ENCODE results near the gene USH2A. TPM values are rescaled to one million over a fixed set of nuclear protein-coding genes. Genes with fewer than 3 reads are reported as not detected.

USH2A gene
- polyA plus RNA-seq, 1 donor = 0.38 TPM

DNA sequence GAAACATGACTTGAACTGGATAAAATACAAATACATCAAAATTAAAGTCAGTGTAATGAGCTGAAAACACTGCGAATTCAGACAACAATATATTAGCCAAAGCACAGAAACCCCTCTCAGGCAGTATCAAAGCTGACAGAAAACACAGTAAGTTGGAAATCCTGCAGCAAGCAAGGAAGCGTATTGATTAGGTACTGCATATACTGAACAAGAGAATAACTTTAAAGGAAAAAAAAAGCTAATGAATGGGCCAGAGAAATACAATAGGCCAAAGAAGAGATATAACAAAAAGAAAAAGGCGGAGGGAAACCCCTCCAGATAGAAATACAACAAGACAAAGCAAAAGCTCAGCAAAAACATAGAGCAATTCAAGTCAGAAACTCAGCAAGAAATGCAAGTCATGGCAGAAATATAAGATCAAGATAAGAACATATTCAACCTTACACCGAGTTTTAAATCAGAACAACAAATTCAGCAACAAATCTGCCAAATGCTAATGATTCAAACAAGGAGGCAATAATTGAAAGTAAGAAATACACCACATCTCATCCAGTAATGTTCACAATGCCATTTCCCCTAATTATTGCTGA lies 299.0 kb downstream of the USH2A start:
- DNase-seq = no peak

DNA sequence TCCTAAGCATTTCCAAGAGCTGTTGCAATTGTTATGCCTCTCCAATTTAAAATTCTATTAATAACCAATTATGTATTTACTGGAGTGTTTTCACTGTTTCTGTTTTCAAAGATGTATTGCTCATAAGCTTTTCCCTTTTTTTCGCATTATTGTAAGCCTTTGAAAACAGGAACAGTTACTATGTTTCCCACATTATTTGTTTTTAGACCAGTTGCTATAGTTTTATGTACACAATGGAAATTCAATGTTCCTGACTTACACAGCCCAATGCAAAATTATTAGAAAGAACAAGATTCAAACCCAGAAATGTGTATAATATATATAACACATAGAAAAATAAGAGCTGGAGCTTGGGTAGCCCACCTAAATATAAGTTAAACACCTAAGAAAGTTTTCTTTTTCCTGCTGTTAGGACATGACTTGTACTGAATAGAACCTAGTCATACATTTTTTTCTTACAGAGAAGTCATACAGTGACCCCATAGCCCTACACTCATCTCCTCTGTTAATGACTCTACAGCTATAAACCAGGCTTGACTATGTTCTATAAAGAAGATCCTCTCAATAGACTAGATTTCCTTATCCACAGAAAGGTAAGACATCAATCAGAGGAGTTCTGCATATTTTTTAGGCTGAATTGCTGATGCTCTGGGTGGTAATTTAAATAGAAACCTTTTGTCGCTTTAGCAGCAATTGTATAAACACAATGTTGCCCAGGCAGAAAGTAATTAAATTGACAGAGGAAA lies 299.6 kb downstream of the USH2A start:
- no peak for DNase-seq

DNA sequence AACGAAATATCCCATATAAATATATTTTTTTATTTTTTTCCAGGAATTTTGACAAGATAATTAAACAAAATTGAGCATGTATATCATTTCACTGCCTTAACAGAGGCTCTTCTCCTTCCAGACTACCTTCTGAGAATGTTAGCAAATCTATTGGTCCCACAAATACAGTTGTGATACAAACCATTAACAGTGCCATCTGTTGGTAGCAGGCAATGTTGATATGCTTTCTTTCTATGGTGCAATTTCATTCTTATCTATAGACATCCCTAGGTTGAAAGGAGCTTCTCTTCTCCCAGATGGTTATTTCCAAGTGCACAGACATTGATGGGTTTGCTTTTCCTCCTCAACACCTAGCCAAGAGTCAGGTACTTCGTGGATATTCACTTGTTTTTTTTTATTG lies 303.6 kb downstream of the USH2A start:
- peak; percentile 18 for DNase-seq

DNA sequence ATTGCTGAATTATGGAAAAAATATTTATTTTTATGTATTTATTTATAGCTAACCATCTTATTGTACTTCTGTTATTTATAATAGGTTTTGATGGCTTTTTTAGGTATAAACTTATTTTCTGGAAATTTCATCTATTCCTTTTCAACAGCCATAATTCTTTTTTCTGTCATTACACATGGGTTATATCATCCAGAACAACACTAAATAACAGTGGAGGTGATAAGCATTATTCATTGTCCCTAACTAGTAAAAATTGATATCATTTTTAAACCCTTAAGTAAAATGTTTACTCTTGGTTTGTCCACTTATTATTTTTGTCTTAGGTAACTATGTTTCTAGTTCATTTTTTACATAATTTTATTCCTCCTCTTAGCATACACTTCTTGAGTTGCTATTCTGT lies 309.1 kb downstream of the USH2A start:
- DNase-seq = no peak

DNA sequence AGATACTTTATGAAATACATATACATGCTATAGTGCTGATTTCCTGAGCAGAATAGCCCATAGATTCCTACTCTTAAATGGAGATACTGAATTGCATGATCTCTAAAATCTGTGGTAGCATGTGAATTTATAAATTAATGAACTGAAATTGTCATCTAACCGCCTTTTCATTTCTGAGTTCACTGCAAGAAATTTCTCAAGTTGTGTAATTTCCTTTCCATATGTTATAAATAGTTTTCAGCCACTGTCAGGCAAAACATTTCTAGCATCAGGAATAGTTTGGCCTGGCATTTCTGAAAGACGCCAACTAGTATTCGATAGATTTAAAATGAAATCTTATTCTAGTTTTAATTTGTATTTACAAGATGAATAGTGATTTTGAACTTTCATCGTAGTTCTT lies 310.1 kb downstream of the USH2A start:
- DNase-seq = no peak

DNA sequence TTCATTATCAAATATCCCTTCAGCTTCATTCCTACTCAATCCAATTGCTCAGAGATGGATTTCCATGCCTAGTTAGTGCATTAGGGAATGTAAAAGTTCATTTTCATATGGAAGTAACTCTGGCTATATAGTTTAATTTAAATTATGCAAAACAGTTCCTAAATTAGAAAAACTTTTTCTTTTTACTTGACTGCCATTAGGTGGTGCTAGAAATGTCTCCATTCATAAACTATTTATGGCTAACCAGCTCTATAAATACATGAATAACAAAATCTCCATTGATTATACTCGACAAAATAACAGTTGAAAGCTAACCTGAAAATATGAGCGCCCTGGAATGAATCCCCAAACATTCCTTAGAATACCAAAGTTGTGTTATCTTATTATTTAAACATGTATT lies 311.4 kb downstream of the USH2A start:
- DNase-seq = no peak

DNA sequence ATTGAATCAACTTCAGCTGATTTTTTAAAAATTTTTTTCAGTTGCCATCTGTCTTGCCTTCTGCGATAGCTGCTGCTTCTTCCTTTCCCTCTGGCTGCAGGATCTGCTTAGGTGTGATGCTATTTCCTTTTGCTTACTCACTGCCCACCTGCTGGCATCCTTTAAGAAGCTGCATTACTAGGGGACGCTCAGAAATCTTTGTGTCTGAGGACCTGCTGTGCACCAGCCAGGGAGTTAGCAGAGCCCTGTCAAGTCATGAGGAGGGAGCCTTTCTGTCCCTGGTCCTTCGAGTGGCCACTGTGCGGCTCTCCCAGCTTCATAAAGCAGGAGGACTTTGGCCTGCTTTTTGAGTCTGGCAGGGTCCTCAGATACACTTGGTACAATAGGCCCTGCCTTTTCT lies 327.8 kb downstream of the USH2A start:
- no peak for DNase-seq

DNA sequence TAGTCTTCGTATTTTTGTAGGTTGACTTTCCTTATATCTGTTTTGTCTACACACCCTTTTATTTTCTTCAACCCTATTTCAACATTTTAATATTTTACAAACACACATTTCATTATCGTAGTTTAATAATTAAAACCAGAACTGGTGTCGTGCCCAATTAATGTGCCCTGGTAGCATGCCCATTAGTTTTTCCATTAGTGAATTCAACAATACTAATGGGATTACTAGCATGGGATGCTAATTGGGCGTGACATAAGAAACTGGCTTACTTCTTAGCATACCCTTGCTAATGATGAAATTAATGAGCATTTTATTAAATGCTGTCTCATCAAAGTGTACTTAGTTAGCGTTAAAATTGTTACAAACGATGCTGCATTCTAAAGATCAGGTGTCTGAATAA lies 332.7 kb downstream of the USH2A start:
- no peak for DNase-seq

DNA sequence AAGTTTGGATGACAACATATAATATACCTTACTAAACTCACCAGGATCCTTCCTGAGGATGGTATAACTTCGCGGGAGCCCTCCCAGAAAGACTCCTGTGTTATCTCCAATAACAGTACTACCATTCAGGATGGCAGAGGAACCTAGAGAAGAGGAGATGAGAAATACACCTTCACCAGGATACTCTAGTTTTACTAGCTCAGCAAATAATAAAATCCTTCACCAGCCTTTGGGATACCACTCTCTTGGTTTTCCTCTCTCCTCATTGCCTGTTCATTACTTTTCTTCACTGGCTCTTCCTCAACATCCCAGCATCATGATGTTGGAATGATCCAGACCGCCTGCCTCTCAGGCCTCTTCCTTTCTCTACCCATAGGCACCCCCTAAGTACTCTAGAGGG lies 336.6 kb downstream of the USH2A start:
- DNase-seq = no peak

DNA sequence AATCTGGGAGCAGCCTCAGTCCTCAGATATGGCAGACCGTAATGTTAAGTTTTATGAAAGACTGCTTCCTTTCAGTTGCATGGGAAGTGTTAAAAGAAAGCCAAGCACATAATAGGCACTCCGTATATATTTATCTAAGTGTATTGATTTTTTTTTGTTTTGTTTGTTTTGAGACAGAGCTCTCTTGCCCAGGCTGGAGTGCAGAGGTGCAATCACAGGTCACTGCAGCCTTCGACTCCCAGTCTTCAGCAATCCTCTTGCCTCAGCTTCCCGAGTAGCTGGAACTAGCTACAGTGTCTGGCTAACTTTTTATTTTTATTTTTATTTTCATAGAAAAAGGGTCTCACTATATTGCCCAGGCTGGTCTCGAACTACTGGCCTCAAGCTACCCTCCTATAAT lies 341.8 kb downstream of the USH2A start:
- DNase-seq = no peak

DNA sequence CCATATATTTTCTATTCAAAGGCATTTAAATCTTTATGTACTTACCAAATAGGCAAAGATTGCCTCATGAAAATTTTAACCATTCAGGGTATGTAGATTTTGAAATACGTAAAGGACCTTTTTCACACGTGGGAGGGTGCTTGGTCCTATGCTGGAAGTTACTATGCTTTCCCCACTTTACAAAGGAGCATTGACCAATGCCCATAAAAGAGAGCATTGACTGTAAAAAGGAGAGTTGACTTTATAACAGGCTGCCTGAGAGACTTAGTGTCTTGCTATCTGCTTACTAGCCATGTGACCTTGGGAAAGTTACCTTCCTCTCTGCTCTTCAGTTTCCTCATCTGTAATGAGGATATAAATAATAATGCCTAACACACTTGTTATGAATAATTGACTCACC lies 346.5 kb downstream of the USH2A start:
- DNase-seq = no peak

DNA sequence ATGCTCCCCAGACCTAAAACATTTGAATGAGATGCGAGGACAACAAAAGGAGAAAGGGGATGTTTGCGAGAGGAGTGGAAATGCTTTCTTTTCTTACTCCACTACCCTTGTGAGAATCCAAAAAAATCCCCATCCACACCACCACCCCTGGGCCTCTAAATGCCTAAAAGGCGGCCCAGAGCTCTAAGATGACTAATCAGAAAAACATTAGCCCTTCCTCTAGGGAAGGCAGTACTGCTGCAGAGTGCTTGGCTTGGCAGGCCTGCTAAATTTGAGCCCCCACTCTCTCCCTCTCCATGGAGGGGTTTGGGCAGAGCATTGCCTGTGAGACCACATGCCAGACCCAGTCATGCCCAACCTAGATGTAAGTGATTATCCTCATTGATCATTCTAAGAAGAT lies 347.9 kb downstream of the USH2A start:
- no peak for DNase-seq

DNA sequence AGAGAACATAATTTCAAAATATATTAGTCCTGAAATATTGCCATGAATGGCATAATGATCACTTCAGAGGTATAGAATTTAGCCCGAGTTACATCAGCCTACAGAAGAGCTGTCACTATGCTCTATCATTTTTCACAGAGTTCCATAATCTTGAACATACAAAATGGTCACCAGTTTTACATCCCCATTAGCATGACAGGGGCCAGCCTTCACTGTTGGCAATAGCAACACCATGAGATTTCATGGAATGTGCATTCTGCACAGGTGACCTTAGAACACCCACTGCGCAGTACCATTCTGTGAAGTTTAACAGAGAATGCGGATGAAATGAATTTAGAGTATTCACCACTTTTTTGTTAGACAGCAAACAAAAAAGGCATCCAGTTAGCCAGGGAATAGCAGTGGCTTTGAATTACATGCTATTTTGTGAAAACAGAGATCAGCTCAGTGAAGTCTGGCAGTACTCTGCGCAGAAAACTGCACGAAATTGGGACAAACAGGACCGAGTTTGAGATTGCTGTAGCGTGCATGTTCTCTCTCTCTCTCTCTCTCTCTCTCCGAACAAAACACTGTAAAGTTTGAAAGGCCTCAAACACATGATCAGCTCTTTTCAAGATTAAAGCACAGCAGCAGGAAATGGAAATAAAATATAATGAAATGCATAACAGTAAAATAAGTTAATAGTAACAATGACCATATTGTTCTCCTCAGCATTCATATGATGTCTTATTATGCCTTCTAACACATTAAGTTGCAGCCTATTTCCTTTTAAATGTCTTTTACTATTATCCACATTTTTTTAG lies 349.3 kb downstream of the USH2A start:
- no peak for DNase-seq

DNA sequence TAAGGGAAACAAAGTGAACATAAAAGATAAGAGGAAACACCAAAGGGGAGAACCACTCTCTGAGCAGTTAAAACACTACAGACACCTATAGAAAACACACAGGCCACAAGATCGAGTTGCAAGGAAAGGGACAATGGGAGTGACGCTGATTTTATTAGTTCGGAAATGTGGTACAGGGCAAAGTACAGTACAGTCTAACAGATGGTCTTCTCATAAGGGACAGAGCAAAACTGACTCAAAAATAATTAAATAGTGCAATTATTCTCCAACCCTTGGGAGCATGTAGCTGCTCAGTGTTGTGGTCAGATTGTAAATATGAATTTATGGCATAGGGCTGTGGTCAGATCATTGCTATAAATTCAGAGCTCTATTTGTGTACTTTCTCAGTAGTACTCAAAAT lies 352.0 kb downstream of the USH2A start:
- DNase-seq = peak; percentile 7

DNA sequence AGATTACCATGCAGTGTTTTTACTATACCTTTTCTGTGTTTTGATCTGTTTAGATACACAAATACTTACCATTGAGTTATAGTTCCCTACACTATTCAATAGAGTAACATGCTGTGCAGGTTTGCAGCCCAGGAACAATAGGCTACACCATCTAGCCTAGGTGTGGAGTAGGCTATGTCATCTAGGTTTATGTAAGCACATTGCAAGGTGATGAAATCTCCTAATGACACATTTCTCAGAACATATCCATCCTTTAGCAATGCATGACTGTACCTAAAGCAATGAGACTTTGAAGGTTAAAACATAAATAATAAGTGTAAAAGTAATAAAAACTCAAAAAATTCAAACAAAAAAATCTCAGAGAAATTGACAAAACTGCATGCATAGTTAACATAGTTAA lies 358.6 kb downstream of the USH2A start:
- DNase-seq = no peak

DNA sequence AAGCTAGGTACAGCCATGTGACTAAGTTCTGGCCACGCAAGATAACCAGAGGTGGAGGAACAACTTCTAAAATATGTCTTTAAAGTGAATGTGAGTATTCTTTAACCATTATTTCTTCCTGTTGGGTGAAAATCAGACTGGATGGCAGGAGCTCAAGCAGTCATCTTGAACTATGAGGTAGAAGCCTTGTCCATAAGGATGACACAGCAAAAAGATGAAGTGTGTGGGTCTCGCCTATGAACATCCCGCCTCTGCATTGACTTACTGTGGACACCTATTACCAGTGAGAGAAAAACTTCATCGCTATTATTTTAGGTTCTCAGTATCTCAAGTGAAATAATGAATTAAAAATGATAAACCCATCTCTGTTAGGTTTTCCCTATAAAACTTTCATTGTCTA lies 365.3 kb downstream of the USH2A start:
- DNase-seq = no peak

DNA sequence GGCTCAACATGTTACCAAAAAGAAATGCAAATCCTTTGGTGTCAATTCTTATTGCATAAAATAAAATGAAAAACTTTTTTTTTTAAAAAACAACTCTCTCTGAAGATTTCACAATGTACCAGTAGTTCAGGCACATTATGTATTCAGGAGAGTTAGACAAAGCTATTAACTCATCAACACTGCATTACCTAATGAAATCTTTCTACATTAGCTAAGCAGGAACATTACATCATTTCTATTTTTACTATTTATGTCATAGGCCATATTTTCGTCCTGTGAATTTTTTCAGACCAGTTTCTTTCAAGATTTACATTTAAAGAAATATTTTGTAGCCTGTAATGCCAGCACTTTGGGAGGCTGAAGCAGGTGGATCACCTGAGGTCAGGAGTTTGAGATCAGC lies 366.2 kb downstream of the USH2A start:
- DNase-seq = no peak

DNA sequence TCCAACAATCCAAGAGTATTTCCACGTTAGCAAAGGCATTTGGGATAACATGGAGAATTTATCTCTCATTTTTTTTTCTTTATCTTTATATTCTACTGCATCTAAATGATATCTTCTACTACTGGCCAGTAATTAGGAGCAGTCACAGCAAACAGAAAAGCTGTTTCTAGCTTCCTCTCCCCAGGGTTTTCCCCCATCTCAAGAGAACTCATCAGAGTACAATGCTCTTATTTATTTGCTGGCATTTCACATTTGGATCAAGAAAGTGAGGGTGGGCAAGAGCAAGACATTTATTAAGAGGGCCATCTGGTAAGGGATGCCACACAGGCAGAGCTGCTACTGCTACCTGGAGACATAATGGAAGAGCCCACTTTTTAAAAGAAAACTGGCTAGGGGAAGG lies 368.2 kb downstream of the USH2A start:
- no peak for DNase-seq

DNA sequence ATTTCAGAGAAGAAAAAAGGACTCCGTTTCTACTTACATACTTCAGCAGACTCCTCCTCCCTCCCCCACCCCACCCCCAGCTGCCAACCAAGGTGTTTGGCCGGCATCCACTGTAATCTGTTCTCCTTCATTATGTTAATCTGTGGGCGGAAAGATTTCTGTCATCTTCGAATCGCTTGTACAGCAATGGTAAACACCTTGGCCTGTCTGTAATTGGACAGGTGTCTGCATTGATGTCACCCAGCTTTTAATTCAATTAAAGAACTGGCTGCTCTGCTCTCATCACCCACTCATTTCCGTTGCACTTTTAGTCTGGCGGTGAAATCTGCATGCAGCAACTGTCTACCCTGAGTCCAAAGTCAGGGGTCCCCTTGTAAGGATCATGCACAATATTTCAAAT lies 368.6 kb downstream of the USH2A start:
- no peak for DNase-seq

DNA sequence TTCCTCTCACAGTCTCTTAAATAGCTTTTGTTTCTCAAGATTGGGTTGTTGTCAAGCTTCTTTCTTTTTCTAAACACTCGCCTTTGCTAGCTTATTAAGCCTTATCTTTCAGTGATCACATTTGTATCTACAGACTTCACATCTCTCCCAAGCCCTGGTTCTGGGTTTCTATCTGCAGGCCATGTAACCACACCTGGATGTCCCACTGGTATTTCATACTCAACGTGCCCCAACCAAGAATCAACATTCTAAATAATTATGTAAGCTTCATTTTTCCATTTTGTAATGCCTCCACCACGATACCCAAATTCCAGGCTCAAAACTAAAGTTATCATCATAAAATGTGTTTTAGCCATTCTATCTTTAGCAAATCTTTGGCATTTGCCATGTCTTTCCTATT lies 372.2 kb downstream of the USH2A start:
- no peak for DNase-seq

DNA sequence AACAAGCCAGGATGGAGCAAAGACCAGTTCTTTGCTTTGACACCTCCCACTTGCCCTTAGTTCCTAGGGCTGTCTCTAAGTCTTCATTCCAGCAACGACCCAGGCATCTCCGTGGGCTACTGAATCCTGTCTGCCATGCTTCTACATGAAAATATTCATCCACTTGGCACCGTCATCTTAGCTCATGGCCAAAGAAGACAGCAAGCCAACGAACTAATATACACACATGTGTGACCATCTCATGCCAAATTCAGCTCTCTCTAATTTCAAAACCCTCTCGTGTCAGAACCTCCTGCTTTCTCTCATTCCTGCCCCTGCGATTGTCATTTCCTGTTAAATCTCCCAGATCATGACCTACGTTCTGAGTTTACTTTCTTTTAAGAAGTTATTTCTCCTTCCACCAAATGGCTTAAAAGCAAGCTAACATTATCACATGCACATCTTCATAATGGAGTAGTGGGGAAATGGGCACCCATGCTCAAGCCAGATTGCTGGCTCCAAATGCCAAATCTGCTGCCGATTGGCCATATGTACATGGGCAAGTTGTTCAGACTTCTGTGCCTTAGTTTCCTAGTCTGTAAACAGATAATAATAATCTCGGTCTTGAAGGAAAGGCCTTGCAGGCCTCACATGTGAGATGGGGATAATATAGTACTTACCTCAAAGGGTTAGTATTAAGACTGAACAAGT lies 373.4 kb downstream of the USH2A start:
- DNase-seq = no peak

DNA sequence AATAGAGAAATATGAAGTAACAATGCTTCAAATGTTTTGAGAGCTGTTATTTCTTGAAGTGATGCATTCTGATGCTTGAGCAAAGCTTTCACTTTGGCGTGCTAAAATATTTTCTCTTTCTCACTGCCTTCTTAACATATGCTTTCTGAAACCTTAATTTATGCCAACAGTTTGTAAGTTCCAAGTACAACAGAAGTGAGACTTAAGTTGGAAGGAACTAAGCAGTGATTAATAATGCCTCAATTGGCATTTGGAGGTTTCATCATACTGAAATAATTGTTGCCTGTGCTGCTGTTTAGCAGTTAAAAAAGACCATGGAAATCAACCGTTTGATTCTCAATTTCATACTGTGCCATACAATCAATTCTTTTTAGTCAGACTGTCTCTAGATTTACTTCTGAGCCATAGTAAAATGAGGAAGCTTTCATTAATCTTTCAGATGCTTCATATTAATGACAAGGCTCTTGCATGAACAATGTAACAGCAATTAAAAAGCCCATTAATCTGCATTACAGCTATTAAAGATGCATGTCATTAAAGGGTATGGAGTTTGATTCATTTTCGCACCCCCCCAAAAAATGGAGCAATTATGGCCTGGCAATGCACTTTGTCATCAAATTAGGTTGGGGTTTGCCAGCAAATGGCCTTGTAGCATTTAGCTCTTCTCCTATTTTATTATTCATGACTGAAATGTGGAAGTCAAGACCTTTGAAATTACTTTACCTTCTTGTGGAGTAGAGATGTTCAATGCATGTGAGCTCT lies 375.3 kb downstream of the USH2A start:
- no peak for DNase-seq
